G401.6 (cell line): ENCODE results near the gene ZNF593.

ENCODE experiments used
- FAIRE-seq: peaks from 2 replicates; lab custom pipeline; 2012; peaks lifted over from hg19 to GRCh38; lab: Jason Lieb, UNC

The ZNF593 gene

DNA sequence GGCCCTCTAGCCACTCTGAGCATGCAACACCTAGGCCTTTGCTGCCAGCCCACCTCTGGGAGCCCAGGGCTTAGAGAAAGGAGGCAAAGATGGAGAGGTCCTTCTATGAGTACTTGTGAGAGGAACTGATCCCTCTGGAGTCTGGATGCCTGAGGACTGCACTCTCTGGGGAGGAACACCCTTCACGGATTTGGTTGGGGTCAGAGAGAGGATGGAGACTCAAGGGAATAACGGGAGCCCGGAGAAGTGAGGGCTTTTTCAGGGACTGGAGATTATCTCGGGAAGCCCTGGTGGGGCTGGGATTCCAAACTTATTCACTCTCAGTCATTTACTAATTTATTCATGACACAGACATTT, 532 bp upstream of the ZNF593 start:
- no peak for FAIRE-seq

GRCh38 chr1:26170472-26170821, 739 bp downstream of the ZNF593 start:
- FAIRE-seq: no peak

- FAIRE-seq: no peak
Measured at GRCh38 chr1:26171084-26172072, 1.7 kb downstream of the ZNF593 start, which contains the start of gene ZNF593OS. Gene ZNF593OS, minus strand, starts transcription at chr1:26171832. Its CDS starts 171 bp downstream, at chr1:26171661.

DNA sequence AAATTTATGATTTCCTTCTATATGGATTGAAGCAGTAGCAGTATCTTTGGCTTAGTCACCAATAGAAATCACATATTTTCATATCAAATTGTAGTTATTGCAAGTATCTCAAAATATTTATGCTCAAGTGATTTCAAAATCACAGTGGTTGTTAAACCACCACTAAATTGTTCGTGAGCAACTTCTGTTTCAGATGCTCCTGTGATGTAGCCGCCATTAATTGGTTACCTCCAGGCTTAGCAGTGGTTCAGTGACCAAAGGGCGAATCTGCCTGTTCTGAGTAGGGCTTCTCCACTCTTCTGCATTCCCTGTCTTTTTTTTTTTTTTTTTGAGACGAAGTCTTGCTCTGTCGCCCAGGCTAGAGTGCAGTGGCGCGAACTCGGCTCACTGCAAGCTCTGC, 5.6 kb downstream of the ZNF593 start:
- no peak for FAIRE-seq

GRCh38 chr1:26177182-26177684, 7.5 kb downstream of the ZNF593 start, which contains the start of gene CNKSR1:
Gene CNKSR1, plus strand, starts transcription at chr1:26177491. Its CDS starts 57 bp downstream, at chr1:26177548.
- no peak for FAIRE-seq

DNA sequence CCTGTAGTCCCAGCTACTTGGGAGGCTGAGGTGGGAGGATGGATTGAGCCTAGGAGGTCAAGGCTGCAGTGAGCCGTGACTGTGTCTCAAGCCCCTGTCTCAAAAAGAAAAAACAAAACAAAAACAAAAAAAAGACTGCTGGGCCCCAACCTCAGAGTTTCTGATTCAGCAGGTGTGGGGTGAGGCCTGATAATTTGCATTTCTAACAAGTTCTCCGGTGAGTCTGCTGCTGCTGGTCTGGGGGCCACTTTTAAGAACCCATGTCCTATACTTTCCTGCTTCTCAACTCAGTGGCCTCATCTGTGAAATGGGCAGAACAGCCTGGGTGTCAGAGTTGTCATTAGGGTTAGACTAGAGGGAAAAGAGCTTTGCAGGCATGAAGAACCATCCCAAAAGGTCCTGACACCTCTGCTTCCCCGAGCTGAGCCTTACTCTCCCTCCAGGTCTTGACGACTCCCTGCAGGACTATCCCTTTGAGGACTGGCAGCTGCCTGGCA, 10.3 kb downstream of the ZNF593 start:
- FAIRE-seq: no peak

- FAIRE-seq: no peak
Measured at GRCh38 chr1:26181586-26182382, 12.1 kb downstream of the ZNF593 start.

DNA sequence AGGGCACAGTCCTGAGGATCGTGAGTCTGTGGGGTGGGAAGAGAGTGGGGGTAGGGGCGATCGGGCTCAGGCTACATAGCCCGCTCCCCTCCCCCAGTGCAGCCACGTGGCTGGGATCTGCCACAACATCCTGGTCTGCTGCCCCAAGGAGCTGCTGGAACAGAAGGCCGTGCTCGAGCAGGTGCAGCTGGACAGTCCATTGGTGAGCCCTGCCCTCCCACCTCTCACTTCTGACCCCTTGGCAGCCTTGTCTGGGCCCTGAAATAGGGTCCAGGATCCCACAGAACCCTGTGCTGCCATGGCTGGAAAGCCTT, 12.6 kb downstream of the ZNF593 start:
- no peak for FAIRE-seq

DNA sequence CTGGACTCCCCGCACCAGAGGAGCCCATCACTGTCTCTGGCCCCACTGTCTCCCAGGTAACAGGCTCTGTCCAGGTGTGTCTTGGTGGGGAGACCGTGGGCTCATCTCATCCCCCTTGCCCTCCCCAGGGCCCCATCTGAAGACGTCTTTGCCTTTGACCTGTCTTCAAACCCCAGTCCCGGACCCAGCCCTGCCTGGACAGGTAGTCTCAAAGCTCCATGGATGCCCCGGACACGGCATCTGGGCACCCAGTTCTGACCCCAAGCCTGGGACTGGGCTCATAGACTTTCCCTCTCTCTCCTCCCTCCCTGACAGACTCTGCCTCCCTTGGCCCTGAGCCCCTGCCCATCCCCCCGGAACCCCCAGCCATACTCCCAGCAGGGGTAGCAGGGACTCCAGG, 14.4 kb downstream of the ZNF593 start:
- FAIRE-seq: no peak

GRCh38 chr1:26184883-26185282, 15.2 kb downstream of the ZNF593 start:
- FAIRE-seq: no peak

DNA sequence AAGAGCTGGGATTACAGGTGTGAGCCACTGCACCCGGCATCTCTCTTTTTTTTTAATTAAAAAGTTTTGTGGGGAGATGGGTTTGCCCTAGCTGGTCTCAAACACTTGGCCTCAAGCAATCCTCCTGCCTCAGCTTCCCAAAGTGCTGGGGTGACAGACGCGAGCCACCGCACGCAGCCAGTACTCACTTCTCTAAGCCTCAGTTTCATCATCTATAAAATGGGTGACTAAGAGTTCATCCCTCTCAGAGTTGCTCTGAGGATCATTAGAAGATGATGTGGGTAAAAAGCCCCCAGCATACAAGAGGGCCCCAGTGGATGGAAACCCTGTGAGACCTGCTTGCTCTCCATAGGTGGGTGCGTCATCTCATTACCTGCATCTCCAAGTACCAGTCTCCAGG, 18.2 kb downstream of the ZNF593 start:
- FAIRE-seq: no peak

- no peak for FAIRE-seq
Measured at GRCh38 chr1:26188477-26188876, 18.8 kb downstream of the ZNF593 start.

- FAIRE-seq: no peak
Measured at GRCh38 chr1:26189331-26189730, 19.6 kb downstream of the ZNF593 start.

GRCh38 chr1:26189751-26190275, 20.1 kb downstream of the ZNF593 start:
- FAIRE-seq: no peak

- FAIRE-seq: no peak
Measured at GRCh38 chr1:26190373-26190987, 20.8 kb downstream of the ZNF593 start, which contains the start of gene CATSPER4. Gene CATSPER4, plus strand, starts transcription at chr1:26190602. Its CDS starts 26 bp downstream, at chr1:26190628.

DNA sequence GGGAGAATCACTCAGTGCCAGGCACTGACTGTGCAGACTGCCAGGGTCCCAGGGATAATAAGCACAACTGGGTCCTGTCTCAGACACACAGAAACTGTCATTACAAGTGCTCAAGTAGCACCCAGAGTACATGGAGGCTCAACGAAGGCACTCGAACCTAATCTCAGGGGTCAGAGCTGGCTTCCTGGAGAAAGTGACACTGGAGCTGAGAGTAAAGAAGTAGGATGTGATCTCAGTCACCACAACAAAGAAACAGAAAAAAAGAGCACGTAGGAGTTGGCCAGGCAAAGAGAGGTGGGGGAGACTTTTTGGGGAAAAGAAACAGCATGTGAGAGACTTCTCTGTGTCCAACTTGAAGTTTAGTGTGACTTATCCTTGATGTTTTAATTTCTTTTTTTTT, 22.0 kb downstream of the ZNF593 start:
- FAIRE-seq: no peak

- FAIRE-seq: no peak
Measured at GRCh38 chr1:26195805-26196204, 26.1 kb downstream of the ZNF593 start.

DNA sequence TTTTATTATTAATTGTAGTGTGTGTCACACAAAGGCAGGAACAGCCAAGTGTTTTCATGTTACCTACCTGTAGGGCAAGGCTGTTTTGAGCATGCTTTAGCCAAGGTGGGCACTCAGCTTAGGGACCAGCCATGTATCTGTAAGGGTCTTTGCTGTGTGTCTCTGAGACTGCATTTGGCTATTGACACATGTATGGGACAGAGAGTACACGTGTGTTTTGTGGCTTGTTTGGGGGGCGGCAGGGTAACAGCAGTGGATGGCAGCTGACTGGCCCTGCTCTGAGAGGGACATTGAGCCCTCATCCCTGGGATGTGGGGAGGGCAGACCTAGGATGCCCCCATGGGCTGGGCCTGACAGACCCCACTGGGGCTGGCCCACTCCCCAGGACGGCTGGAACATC, 27.6 kb downstream of the ZNF593 start:
- no peak for FAIRE-seq

DNA sequence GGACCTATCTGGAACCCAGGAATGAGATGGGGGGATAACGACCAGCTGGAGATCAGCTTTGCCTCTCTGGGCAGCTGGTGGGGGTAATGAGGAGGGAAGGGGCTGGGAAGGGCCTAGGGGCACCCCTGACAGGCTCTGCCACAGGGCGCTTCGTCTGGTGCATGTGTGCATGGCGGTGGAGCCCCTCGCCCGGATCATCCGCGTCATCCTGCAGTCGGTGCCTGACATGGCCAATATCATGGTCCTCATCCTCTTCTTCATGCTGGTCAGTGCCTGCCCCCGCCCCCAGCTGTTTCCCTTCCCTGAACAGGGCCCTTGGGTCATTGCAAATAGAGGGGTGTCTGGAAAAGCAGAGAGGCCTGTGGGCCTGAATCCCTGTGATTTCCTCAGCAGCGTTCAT, 28.1 kb downstream of the ZNF593 start:
- FAIRE-seq: no peak

DNA sequence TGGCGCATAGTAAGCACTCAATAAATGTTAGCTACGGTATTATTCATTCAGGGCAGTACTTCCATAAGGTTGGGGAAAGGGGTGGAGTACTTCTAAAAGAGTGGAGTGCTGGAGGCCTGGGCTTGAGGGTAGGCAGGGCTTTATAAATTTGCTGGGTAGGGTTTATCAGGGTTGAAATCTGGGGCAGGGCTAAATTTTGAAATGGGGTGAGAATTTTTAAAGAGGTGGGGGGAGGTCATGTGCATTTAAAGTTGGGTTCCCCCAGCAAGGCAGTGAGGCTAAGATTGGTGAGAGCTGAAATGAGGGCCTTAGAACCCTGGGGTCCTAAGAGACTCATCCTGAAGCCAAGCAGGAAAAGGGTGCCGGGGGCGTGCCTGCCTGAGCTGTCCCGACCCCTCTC, 30.7 kb downstream of the ZNF593 start:
- no peak for FAIRE-seq

DNA sequence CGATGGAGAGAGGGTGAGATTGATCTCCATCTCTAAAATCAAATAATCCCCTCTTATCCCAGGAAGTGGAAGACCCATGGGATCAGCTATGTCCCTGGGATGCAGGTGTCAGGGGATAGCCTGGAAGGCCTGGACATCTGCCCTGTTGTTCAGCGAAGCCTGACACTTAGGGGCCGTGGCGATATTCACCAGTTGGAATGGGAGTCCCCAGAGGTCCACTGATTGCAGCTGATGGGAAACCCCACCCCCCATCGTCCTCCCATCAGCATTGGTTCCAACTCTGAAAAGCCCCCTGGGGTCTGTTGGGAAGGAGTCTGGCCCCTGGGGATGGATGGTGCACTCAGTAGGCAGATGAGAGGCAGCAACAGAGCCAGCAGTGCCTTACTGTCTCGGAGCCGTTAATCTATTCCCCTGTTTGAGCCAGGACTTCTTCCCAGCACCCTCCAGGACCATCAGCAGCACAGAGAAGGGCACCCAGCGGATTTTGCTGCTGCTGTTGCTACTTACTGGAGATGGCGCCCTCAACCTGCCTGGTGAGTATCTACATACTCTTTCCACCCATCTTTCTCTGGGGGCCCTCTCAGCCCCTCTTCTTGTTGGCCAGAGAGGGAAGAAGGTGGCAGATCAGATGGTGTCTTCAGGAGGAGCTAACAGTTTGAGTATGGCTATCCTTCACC, 34.1 kb downstream of the ZNF593 start:
- no peak for FAIRE-seq
